ENCODE data around the gene MAP2K7.
A peak's percentile ranks its signal among the peaks of the same experiment; 100 is the strongest.

MAP2K7 gene

DNA sequence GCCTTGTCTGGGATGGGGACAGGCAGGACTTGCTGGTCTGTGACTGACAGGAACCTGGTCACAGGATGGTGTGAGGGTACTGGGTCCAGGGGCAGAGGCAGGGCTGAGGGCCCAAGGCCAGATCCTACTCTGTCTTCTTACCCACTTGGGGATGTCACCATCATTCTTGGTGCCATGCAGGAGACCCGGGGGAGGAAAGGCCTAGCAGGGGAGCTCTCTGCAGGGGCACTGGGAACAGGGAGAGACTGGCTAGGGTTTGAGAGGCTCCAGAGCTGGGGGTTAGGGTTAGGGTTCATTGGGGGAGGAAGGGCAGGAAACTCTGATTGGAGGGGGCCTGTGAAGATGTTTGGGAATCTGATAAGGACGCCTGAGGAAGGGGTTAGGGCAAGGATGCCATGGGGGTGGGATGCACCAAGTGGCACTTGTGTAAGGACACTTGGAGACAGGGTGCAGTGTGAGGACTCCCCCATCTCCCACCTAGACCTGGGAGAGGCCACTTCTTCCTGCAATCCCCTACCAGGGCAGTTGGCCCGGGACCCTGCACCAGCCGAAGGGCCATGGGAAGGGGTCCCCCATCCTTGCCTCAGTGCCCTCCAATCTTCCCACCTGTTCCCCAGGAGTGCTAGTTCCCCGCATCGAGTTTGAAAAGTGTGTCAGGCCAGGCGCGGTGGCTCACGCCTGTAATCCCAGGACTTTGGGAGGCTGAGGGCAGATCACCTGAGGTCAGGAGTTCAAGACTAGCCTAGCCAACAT is 36.4 kb upstream of the MAP2K7 start:
- no peak for DNase-seq

DNA sequence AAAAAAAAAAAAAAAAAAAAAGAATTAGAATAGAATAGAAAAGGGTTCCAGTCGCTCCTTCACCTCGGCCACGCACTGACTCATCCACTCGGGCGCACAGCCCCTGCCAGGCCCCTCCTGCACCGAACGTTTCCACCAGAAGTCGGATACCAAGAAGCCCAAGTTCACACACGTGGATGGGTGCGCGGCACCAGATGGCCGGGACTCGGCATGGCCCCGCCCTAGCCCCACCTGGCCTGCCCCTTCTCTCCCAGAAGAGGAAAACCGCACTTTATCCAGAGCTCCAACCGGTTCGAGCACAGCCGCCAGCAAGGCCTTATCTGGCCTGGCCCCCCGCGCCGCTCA is 35.4 kb upstream of the MAP2K7 start:
- DNase-seq, result peak; percentile 21

DNA sequence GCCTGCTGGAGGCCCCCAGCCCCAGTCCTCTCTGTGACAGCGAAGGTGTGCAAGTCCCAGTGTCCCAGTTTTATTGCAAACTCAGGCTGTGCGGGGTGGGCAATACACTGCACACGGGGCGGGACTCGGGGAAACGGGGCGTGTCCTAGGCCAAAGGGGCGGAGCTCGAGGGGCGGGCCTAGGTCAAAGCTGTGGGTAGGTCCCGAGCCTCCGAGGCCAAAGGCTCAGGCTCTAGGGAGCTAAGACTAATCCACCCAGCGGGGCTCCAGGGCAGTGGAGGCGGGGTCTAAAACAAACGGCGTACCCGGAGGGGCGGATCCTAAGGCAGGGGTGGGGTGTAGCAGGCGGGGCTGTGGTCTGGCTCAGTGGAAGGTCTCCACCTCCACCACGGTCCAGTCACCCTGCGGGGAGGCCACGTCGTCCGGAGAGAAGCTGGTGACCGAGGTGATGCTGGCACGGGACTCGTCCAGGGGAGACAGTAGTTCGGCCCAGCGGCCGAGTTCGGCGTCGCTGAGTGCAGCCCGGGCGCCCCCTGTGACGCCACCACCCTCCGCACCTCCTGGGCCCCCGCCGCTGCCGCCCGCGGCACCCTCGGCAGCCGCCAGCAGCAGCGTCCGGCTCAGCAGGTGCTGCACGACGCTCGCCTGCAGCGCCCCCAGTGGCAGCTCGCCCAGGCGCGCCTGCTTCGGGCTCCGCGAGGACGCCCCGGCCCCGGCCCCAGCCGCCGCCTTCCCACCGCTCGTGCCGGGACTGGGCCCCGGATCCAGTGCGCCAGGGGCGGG is 34.8 kb upstream of the MAP2K7 start:
- peak; percentile 88 for DNase-seq

DNA sequence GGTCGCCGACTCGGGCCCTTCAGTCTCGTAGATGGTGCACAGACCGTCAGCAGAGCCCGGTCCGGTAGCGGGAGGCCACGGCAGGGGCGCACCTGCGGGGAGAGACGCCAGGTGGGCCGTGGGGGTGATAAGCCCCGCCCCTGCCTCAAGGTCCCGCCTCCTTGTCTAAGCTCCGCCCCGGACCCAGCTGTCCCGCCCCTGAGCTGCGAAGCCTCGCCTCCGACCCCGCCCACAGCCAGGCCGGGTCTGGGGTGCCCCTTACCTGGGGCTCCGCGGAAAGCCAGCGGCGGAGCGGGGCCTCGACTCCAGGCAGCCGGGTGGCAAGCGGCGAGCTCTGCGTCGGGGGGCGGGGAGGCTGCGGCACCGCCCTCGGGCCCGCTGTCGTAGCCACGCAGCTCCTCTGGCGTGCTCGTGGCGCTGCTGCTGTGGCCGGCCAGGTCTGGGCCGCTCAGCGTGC is 34.2 kb upstream of the MAP2K7 start:
- DNase-seq, result peak; percentile 55

DNA sequence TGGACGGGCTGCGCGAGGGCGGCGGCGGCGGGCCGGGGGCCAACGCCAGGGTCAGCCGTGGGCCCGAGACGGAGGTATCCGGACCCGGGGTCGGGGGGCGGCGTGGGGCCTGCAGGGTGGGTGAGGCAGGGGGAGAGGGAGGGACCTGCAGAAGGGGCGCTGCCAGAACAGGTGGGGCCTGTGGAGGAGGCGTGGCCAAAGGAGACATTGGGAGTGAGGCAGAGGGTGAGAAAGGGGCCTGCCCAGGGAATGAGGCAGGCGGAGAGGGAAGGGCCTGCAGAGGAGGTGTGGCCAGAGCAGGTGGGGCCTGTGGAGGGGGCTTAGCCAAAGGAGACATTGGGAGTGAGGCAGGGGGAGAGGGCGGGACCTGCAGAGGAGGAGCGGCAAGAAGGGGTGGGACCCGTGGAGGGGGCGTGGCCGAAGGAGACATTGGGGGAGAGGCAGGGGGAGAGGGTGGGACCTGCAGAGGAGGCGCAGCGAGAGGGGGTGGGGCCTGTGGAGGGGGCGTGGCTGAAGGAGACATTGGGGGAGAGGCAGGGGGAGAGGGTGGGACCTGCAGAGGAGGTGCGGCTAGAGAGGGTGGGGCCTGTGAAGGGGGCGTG is 33.7 kb upstream of the MAP2K7 start:
- DNase-seq, result peak; percentile 46

DNA sequence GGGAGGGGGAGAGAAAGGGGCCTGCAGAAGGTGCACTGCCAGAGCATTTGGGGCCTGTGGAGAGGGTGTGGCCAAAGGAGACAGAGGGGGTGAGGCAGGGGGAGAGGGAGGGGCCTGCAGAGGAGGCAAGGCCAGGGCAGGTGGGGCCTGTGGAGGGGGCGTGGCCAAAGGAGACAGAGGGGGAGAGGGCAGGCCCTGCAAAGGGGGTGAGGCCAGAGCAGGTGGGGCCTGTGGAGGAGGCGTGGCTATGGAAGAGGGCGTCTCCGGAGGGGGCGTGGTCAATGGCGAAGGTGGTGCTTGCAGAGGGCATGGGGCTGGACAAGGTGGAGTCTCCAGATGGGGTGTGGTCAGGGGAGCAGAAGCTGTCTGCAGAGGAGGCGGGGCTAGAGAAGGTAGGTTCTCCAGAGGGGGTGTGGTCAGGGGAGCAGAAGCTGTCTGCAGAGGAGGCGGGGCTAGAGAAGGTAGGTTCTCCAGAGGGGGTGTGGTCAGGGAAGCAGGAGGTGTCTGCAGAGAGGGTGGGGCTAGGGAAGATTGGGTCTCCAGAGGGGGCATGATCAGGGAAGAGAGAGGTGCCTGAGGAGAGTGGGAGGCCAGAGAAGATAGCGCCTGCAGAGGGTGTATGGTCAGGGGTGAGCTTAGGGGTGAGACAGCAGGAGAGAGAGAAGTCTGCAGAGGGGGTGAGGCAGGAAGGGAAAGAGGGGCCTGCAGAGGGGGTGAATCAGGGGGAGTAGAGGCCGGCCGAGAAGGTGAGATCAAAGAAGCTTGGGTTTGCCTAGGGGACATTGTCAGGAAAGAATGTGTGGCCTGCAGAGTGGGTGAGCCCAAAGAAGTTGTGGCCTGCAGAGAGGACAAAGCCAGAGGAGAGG is 32.9 kb upstream of the MAP2K7 start:
- peak; percentile 60 for DNase-seq

DNA sequence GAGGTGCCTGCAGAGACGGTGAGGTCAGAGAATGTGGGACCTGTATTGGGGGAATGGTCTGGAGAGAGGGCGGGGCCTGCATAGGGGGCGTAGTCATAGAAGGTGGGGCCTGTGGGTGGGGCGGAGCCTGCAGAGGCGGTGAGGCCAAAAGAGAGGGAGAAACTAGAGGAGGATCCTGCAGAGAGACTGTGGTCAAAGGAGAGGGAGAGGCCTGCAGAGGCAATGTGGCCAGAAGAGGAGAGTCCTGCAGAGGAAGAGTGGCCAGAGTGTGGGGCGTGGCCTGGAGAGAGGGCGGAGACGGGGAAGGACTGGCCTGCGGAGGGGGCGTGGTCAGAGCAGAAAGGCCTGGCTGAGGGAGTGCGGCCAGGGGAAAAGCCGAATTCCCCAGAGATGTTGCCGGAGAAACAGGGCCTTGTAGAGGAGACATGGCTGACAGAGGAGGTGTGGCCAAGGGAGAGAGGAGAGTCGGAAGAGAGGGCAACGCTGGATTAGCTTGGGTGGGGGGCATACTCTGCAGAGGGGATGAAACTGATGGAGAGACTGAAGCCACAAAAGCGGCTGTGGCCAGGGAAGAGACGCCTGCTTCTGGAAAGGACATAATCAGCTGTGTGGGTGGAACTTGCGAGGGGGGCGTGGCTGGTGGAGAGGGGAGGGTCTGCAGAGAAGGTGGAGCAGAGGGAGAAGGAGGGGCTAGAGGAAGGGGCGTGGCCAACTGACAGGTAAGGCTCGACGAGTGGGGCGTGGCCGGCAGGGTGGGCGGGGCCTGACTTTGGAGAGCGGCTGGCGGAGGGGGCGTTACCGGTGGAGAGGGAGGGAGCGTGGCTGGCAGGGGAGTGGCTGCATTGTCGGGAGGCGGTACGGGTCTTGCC is 32.0 kb upstream of the MAP2K7 start:
- DNase-seq, result peak; percentile 93

DNA sequence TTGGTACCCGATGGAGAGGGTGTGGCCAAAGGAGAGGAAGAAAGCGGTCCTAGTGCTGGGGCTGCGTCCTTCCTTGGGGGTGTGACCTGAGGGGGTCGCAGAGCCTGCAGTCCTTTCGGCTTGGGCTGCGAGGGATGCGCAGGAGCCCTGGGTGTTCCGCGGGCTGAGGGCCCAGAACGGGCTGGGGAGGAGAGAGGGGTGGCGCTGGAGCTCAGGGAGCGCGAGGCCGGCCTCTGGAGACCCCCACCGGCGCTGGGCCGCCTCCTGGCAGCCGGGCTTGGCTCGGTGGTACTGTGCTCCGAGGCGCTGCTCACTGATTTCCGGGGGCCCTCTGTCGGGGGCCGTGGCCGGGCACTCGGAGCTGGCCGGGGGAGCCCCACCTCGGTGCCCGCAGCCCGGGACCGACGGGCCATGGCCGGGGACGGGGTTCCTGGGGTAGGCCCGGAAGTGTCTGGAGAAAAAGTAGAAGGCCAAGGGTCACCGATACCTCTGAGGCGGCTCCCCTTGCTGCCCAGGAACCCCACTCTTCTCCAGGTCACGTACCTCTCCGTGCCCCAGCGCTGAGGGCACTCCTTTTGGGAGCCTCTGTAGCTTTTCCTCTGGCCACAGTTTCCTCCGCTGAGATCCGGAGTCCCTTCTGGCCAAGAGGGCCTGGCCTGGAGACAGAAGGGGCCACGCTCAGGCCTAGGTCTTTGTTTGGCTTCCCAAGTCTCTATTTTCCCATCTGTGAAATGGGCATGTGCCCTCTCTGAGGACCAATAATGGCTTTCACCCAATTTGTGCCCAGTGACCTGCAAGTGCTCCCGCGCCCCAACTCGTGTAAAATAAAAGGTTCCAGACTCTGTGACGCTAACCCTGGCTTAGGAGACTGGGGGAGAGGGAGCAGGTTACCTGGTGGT is 31.1 kb upstream of the MAP2K7 start:
- DNase-seq, result no peak

DNA sequence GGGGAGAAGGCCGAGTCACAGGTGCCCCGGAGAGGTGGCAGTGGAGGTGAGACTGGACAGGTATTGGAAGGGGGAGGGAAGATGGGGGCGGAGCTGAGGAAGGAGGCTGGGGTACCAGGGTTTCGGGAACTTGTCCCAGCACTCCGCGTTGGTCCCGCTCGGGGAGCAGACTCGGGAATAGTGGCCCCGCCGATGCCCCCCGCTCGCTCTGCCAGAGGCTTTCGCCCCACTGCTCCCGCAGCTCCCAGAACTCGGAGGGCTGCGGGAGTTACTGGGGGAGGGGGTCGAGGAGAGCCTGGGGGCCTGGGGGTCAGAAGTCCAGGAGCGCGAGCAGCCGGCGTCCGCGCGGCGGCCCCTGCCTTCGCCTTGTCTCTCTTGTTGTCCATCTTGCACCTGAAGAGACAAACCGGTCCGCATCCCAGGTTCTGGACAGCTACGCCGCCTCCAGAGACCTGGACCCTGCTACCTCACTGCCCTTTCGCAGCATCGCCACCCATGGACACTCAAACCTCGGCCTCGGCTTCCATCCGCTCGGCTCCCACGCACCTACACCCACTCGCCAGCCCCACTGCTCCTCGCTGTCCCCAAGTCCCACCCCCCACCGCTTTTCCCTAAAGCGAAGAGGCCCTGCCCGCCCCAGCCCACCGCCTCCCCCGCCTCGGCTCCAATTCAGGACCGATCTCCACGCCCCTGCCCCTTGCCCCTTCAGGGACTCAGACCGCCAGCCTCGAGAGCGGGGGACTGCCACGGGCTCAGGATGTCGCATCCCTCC is 30.2 kb upstream of the MAP2K7 start:
- no peak for DNase-seq

DNA sequence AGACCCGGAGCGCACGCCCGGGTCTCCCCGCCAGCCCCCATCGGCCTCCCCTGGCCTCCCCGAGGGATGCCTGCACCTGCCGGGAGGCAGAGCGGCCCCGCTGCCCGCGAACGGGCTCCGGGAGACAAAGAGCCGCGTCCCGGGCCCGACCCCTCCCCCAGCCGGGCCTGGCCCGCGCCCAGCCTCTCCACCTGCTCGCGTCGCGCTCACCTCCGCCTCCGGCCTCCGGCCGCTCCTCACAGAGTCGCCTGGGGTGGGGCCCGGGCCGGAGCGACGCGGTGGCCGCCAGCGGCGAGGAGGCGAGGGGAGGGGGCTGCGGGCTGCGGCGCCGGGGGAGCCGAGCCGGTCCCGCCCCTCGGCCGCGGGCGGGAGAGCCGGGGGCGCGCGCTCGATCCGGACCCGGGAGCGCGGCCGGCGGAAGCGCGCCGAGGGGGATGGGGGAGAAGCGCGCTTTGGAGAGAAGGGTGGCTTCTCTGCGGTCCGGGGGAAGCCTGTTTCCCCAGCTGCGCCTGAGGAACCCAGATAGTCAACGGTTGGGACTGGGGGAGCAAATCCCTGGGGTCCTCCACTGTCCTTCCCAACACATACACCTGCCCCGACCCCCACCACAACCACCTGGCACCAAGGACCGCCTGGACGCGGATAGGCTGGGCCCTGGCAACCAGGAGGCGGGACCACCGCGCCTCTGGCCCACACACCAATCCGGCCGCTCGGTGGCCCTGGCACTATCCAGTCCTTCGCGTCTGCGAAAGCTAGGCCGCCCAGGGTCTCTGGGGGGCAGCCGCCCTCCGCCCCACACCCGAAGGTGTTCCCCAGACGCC is 29.4 kb upstream of the MAP2K7 start, which contains the start of gene PRR36:
Gene PRR36, minus strand, starts transcription at position 315 of the 821 bp plus-strand sequence. CDS start 701 bp downstream, outside the sequence.
- peak; percentile 18 for DNase-seq

DNA sequence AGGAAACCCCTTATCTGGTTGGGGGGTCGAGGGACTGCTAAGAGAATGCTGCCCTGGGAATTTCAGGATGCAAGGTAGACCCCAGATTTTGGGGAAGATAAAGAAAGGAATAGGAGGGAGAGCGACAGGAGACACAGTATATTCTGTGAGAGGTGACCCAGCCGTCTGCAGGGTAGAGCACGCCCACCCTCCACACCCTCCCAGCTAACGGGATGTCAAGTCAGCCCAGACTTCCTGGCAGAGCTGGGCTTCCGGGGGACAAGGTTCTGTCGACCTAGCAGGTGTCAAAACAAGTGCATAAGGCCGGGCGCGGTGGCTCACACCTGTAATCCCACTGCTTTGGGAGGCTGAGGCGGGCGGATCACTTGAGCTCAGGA is 28.8 kb upstream of the MAP2K7 start:
- no peak for DNase-seq

DNA sequence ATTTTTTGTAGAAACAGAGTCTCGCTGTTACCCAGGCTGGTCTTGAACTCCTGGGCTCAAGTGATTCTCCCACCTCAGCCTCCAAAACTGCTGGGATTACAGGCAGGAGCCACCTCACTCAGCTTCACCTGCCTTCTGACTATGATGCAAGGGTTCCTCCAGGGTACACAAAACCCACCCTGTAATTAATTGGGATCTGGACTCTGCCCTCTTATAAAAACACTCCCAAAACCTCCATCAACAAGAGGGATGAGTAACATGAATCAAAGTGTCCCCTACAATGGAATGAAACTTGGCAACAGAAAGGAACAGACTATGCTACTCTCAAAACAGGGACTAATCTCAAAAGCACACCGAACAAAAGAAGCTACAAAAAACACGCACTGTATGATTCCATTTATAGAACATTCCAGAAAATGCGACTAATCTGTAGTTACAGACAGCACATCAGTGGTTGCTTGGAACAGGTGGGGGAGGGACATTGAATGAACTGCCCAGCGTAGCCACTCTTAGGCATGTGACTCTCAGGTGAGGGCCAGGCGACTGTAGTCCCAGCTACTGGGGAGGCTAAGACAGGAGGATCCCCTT is 26.3 kb upstream of the MAP2K7 start:
- no peak for DNase-seq

DNA sequence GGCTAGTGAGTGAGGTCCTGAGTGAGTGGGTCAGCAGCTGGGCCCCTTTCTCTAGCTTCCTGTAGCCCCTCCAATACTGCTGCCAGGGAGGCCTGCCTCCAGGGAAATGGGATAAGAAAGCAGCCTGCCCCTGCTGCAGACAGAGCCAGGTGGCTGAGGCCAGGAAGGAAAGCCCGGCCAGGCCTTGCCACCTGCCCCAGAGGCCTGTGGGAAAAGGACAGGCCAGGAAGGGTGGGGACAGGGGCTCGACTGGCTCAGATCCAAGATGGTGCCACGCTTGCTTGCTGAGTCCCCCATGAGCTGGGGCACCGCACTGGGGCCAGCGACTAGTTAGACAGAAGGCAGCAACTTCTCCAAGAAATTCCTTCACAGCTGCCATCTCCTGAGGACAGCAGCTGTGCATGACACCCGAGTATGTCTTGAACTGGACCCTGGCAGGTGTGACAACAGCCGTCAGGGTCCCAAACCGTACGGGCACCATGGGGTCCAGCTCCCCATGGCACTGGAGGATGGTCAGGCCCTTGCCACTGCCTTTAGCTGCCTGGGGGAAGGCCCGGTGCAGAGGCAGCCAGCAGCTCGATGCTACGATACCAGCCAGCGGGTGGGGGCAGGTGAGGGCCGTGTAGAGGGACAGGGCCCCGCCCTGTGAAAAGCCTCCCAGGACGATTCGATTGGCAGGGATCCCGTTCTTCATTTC is 24.4 kb upstream of the MAP2K7 start:
- DNase-seq, result no peak

DNA sequence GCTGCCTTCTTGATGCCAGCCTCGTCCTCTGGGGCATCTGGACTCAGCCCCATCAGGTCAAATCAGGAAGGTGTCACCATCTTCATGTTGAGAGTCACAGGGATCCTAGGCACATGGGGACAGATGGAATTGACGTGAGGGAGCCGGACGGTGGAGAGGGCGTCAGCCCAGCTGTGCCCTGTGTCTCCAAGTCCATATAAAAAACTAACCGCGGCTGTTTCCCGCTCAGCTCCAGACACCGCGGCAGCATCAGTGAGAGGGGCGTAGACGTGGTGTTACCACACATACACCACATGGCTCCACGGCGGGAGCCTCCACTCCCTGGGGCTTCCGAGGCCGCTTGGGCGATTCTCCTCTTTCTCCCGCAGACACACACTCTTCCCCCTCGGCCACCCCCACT is 23.8 kb upstream of the MAP2K7 start:
- DNase-seq, result no peak

DNA sequence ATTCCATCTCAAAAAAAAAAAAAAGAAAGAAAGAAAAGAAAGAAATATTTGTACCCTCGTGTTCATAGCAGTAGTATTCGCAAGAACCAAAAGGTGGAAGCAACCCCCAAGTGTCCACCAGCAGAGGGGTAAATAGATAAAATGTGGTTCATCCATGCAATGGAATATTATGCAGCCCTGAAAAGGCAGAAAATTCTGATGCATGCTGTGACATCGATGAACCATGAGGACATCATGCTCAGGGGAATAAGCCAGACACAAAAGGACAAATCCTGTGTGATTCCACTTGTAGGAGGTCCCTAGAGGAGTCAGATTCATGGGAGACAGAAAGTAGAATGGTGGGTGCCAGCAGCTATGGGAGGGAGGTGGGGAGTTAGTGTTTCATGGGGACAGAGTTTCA is 21.8 kb upstream of the MAP2K7 start:
- no peak for DNase-seq

DNA sequence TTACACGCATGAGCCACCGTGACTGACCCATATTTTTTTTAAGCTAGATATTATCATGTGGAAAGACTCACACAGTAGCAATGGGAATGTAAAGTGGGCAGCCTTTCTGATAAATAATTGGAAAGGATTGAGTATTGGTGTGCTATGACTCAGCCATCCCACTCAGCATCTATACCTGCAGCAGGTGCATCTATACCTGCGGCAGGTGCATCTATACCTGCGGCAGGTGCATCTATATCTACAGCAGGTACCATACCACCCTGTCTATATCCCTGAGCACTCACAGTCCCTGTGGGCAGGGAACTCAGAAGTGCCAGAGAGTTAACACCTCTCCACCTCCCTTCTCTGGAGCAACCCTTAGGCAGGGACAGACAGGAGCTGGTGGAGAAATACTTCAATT is 20.6 kb upstream of the MAP2K7 start:
- no peak for DNase-seq

DNA sequence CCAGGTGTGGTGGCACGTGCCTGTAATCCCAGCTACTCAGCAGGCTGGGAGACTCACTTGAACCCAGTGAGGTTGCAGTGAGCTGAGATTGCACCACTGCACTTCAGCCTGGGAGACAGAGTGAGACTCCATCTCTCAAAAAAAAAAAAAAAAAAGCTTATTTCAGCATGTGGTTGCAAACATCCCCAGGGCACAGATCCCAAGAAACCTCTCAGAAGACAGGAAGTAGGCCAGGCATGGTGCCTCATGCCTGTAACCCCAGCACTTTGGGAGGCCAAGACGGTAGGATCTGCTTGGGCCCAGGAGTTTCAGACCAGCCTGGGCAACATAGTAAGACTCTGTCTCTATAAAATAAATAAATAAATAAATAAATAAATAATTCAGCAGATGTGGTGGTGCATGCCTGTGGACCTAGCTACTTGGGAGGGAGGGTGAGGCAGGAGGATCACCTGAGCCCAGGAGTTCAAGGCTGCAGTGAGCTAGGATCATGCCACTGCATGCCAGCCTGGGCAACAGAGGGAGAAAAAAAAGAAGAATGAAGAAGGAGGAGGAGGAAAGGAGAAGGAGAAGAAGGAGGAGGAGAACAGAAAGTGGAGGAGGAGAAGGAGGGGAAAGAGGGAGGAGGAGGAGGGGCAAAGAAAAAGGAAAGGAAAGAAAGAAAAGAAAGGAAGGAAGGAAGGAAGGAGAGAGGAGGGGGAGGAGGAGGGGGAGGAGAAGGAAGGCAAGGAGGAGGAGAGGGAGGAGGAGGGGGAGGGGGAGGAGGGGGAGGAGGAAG is 19.7 kb upstream of the MAP2K7 start:
- peak; percentile 72 for DNase-seq
